ENCODE data around the gene FOXP1. TPM values are rescaled to one million over a fixed set of nuclear protein-coding genes. Genes with fewer than 3 reads are reported as not detected.

FOXP1 gene
- total and polyA plus RNA-seq, 2 donors (not counting 1 experiment from before 2014, with no cell fraction given), result 70.3 to 101 TPM

- peak overlapping the region in 1 of 4 experiments; percentile 75 for H3K4me3 ChIP-seq (replicated peaks in 1 of 4; ENCODE audit: control extremely low read depth in 1 of 4, insufficient read depth in 1 of 4, low read depth in 3 of 4, low read length in 4 of 4)
- H4K20me1 ChIP-seq (ENCODE audit: control insufficient read depth, extremely low read depth, insufficient read depth, low read length), result no peaks in the 10 kb centered on the region
- peak in 1 of 2 donors; percentile 37 for DNase-seq (ENCODE audit: low read depth in 2 of 2)
- H2AFZ ChIP-seq (ENCODE audit: low read length), result no peak overlapping the region
- H3K4me2 ChIP-seq (ENCODE audit: extremely low read depth, insufficient read depth, low read length), result peak overlapping the region; percentile 75
- H3K27ac ChIP-seq (ENCODE audit: insufficient read depth, low read length), result no peak overlapping the region
- no peaks in the 10 kb centered on the region for H3K27me3 ChIP-seq (ENCODE audit: control insufficient read depth, insufficient read depth, low read length)
- no peaks in the 10 kb centered on the region for H3K9me3 ChIP-seq (ENCODE audit: control insufficient read depth, insufficient read depth, low read depth, low read length)
- peaks cover 2% of the 10 kb centered on the region for H3K79me2 ChIP-seq (ENCODE audit: control insufficient read depth, insufficient read depth, low read length)
- H3K4me1 ChIP-seq (ENCODE audit: control insufficient read depth, extremely low read depth, insufficient read depth, low read length), result no peaks in the 10 kb centered on the region
- no peak overlapping the region for H3K9ac ChIP-seq (ENCODE audit: insufficient read depth, low read length)
- no peaks in the 10 kb centered on the region for H3K36me3 ChIP-seq (ENCODE audit: control insufficient read depth, insufficient read depth, low read length)
- TF ChIP-seq EZH2 (IDR thresholded peaks at IDR 0.05; ENCODE audit: low read length, missing control alignments) (no peak), CTCF (conservative IDR thresholded peaks at IDR 0.05 in 1 of 2, IDR thresholded peaks at IDR 0.05 in 1 of 2; ENCODE audit: low read depth in 1 of 2, low read length in 2 of 2) (no peak)
Observed at GRCh38 chr3:71579326-71579934, 4.1 kb downstream of the FOXP1 start.

- no peak overlapping the region for H3K4me3 ChIP-seq (replicated peaks in 1 of 4; ENCODE audit: control extremely low read depth in 1 of 4, insufficient read depth in 1 of 4, low read depth in 3 of 4, low read length in 4 of 4)
Observed at GRCh38 chr3:71578054-71578751, 5.3 kb downstream of the FOXP1 start.

More at GRCh38 chr3:71578054-71578751, 5.3 kb downstream of the FOXP1 start:
- Histone ChIP-seq H3K79me2 (ENCODE audit: control insufficient read depth, insufficient read depth, low read length) (peaks cover 2% of the 10 kb centered on the region), H3K27me3 (ENCODE audit: control insufficient read depth, insufficient read depth, low read length) (no peaks in the 10 kb centered on the region), H3K4me2 (ENCODE audit: extremely low read depth, insufficient read depth, low read length) (peak overlapping the region; percentile 13), H3K9me3 (ENCODE audit: control insufficient read depth, insufficient read depth, low read depth, low read length) (no peaks in the 10 kb centered on the region), H3K9ac (ENCODE audit: insufficient read depth, low read length) (no peak overlapping the region), H4K20me1 (ENCODE audit: control insufficient read depth, extremely low read depth, insufficient read depth, low read length) (no peaks in the 10 kb centered on the region), H3K4me1 (ENCODE audit: control insufficient read depth, extremely low read depth, insufficient read depth, low read length) (no peaks in the 10 kb centered on the region), H2AFZ (ENCODE audit: low read length) (no peak overlapping the region), H3K27ac (ENCODE audit: insufficient read depth, low read length) (no peak overlapping the region), H3K36me3 (ENCODE audit: control insufficient read depth, insufficient read depth, low read length) (no peaks in the 10 kb centered on the region)
- no peak for TF ChIP-seq CTCF (conservative IDR thresholded peaks at IDR 0.05 in 1 of 2, IDR thresholded peaks at IDR 0.05 in 1 of 2; ENCODE audit: low read depth in 1 of 2, low read length in 2 of 2)
- no peak for TF ChIP-seq EZH2 (IDR thresholded peaks at IDR 0.05; ENCODE audit: low read length, missing control alignments)
- DNase-seq (ENCODE audit: low read depth in 2 of 2), result peak in 1 of 2 donors; percentile 55

Measured in fibroblast of lung (primary cell).